HepG2 (cell line): ENCODE results near the gene WDR3. TPM values are rescaled to one million over a fixed set of nuclear protein-coding genes. Genes with fewer than 3 reads are reported as not detected.

Source experiments
- BCLAF1 ChIP-seq: fragments of 450-650 bp; IDR thresholded peaks from 2 replicates; pipeline ENCODE4 v1.6.1; 2017; ENCODE audit warnings: mild to moderate bottlenecking
- DNMT3B ChIP-seq: conservative IDR thresholded peaks from 2 replicates; pipeline ENCODE4 v1.6.1; 2016; ENCODE audit warnings: missing biosample characterization, control low read depth
- ELF4 ChIP-seq: sonication (generic); formaldehyde crosslinking; IDR thresholded peaks from 2 replicates; pipeline ENCODE4 v1.5.0; 2020; ENCODE audit warnings: missing genetic modification reagents, mild to moderate bottlenecking, moderate library complexity, borderline replicate concordance
- GMEB1 ChIP-seq: sonication (generic); formaldehyde crosslinking; IDR thresholded peaks from 2 replicates; pipeline ENCODE4 v1.5.1; 2020; ENCODE audit warnings: missing genetic modification reagents, mild to moderate bottlenecking, borderline replicate concordance
- GTF3A ChIP-seq: sonication (generic); formaldehyde crosslinking; conservative IDR thresholded peaks from 2 replicates; pipeline ENCODE4 v1.4.0; 2020; ENCODE audit warnings: mild to moderate bottlenecking, missing genetic modification reagents
- HMGXB4 ChIP-seq, 2 experiments: sonication (generic) in 1 of 2; formaldehyde crosslinking in 1 of 2; IDR thresholded peaks; 2 replicates each; pipeline versions ENCODE4 v1.4.0 to v1.6.1; 2018 to 2020; ENCODE audit warnings: missing genetic modification reagents in 2 of 2, borderline replicate concordance in 1 of 2, low read depth in 1 of 2, mild to moderate bottlenecking in 1 of 2, missing biosample characterization in 1 of 2
- KIAA2018 ChIP-seq: sonication (generic); formaldehyde crosslinking; IDR thresholded peaks from 2 replicates; pipeline ENCODE4 v1.5.0; 2020; ENCODE audit warnings: mild to moderate bottlenecking, missing genetic modification reagents, borderline replicate concordance
- TAF1 ChIP-seq: sonication (generic); formaldehyde crosslinking; IDR thresholded peaks from 2 replicates; pipeline ENCODE4 v1.4.0; 2020; ENCODE audit warnings: missing genetic modification reagents
- TMF1 ChIP-seq: sonication (generic); formaldehyde crosslinking; IDR thresholded peaks from 2 replicates; pipeline ENCODE4 v1.8.1; 2022; ENCODE audit warnings: low read depth, missing genetic modification reagents
- YEATS2 ChIP-seq: sonication (generic); formaldehyde crosslinking; IDR thresholded peaks from 2 replicates; pipeline ENCODE4 v1.4.0; 2020; ENCODE audit warnings: missing genetic modification reagents, borderline replicate concordance
- ZNF724P ChIP-seq: sonication (generic); formaldehyde crosslinking; IDR thresholded peaks from 2 replicates; pipeline ENCODE4 v1.8.0; 2022; ENCODE audit warnings: missing genetic modification reagents, borderline replicate concordance
- ZZZ3 ChIP-seq: sonication (generic); formaldehyde crosslinking; IDR thresholded peaks from 2 replicates; pipeline ENCODE4 v1.4.0; 2020; ENCODE audit warnings: missing genetic modification reagents, mild to moderate bottlenecking, borderline replicate concordance
- polyA plus RNA-seq, 8 experiments: library from polyadenylated mRNA; depleted of rRNA in 3 of 8; stranded (reverse) in 7 of 8; unstranded in 1 of 8; fragments of >200 nt; fragmentation: Illumina TruSeq in 4 of 8; extraction: Trizol in 4 of 8; gene quantifications; 2 replicates each; pipeline versions ENCODE4 v1.2.1 to v1.2.3, GENCODE V29; 2011 to 2016; ENCODE audit warnings: low read depth in 4 of 8, missing spikeins in 1 of 8, mixed read lengths in 1 of 8; ENCODE audit not compliant: insufficient read depth in 1 of 8
- total RNA-seq, 5 experiments: library from RNA; depleted of rRNA; stranded (reverse); fragments of >200 nt; fragmentation: Illumina TruSeq; extraction: Trizol; gene quantifications; 2 replicates each; pipeline ENCODE4 v1.2.3, GENCODE V29; 2016; ENCODE audit warnings: low read depth in 1 of 5

Gene WDR3
- total and polyA plus RNA-seq, 2 of the 13 experiments (the other 11 are each of a cell fraction or from before 2014, with no cell fraction given): 15.9 to 55.5 TPM

GRCh38 chr1:117929343-117930172 is at the start of gene WDR3, which contains the start of gene GDAP2 (continued):
- 0 out of 2 replicates have a peak, but pooled peaks have one; percentile 62 for TF ChIP-seq KIAA2018 (CRISPR knock-in tag)
- TF ChIP-seq YEATS2 (CRISPR knock-in tag): peak; percentile 79; the same call in 1 of the 2 replicates
- TF ChIP-seq GTF3A (CRISPR knock-in tag): no peak
- TF ChIP-seq ELF4: peak; percentile 79; the same call in 1 of the 2 replicates
- TF ChIP-seq ZNF724P (CRISPR knock-in tag): 0 out of 2 replicates have a peak, but pooled peaks have one; percentile 45
- TF ChIP-seq ZZZ3 (CRISPR knock-in tag): peak; percentile 16; the same call in 1 of the 2 replicates
- no peak; the same call in 1 of the 2 replicates for TF ChIP-seq TMF1 (CRISPR knock-in tag)
- TF ChIP-seq TAF1 (CRISPR knock-in tag): peak; percentile 78
- no peak for TF ChIP-seq DNMT3B (CRISPR knock-in tag)
- TF ChIP-seq BCLAF1: no peak
- TF ChIP-seq HMGXB4 (CRISPR knock-in tag; IDR thresholded peaks at IDR 0.05; ENCODE audit: borderline replicate concordance in 1 of 2, low read depth in 1 of 2): peak in 1 of 2 experiments; percentile 88; a peak in 2 of 4 replicates
- peak; percentile 53; the same call in 1 of the 2 replicates for TF ChIP-seq GMEB1
